Tibial nerve (tissue), 4 donors: ENCODE data around the gene TC2N. TPM values are rescaled to one million over a fixed set of nuclear protein-coding genes. Genes with fewer than 3 reads are reported as not detected.

Source experiments
- DNase-seq, 2 donors: peaks; one replicate each; pipeline ENCODE4 v3.0.0-alpha.2; 2019; ENCODE audit warnings: low spot score in 2 of 2
- H3K27ac ChIP-seq, 4 donors: fragments of 200-600 bp; sonication (generic) in 3 of 4; one replicate each; pipeline ENCODE4 v1.5.1; 2017 to 2019; ENCODE audit warnings: mild to moderate bottlenecking in 1 of 4
- H3K27me3 ChIP-seq, 2 donors: fragments of 200-600 bp; sonication (generic) in 1 of 2; one replicate each; pipeline versions ENCODE4 v1.5.1 to v1.6.0; 2017 to 2019
- H3K36me3 ChIP-seq, 3 donors: fragments of 200-600 bp; sonication (generic); one replicate each; pipeline ENCODE4 v1.5.1; 2018 to 2019
- H3K4me1 ChIP-seq, 4 donors: fragments of 200-600 bp; sonication (generic) in 3 of 4; one replicate each; pipeline ENCODE4 v1.5.1; 2017 to 2019
- H3K4me3 ChIP-seq, 4 donors: fragments of 200-600 bp; sonication (generic) in 3 of 4; one replicate each; pipeline ENCODE4 v1.5.1; 2017 to 2019; ENCODE audit warnings: mild to moderate bottlenecking in 1 of 4, moderate library complexity in 1 of 4
- H3K9me3 ChIP-seq, 4 donors: fragments of 200-600 bp; sonication (generic) in 3 of 4; one replicate each; pipeline ENCODE4 v1.5.1; 2017 to 2019
- EP300 ChIP-seq, 2 donors: sonication (generic); formaldehyde crosslinking; IDR thresholded peaks; one replicate each; pipeline ENCODE4 v1.6.1; 2017; ENCODE audit warnings: antibody characterized with exemption in 2 of 2, mild to moderate bottlenecking in 1 of 2
- POLR2A ChIP-seq, 2 donors: fragments of 450-650 bp; IDR thresholded peaks; one replicate each; pipeline ENCODE4 v1.6.1; 2017; ENCODE audit warnings: antibody characterized with exemption in 2 of 2, mild to moderate bottlenecking in 2 of 2, moderate library complexity in 2 of 2
- WGBS, 2 donors: methylation state at CpG; one replicate each; pipeline ENCODE4 v1.1.5; 2018; 5-methylcytosine and 5-hydroxymethylcytosine counted together
- total RNA-seq, 4 donors: library from RNA; depleted of rRNA; stranded (reverse); fragments of >200 nt; gene quantifications; one replicate each; pipeline ENCODE4 v1.1.0, GENCODE V29; 2016
- TF ChIP-seq, protein P1 (sequence below), 5 experiments: fragments of 200-600 bp in 3 of 5; fragments of 450-650 bp in 2 of 5; sonication (generic) in 3 of 5; IDR thresholded peaks; one replicate each; pipeline ENCODE4 v1.5.1; 2016 to 2019; ENCODE audit warnings: antibody characterized with exemption in 5 of 5, mild to moderate bottlenecking in 3 of 5, moderate library complexity in 2 of 5

Gene TC2N
- total RNA-seq, 4 donors from 2014 or later, result 23.4 to 35.2 (median 25.7) TPM

DNA sequence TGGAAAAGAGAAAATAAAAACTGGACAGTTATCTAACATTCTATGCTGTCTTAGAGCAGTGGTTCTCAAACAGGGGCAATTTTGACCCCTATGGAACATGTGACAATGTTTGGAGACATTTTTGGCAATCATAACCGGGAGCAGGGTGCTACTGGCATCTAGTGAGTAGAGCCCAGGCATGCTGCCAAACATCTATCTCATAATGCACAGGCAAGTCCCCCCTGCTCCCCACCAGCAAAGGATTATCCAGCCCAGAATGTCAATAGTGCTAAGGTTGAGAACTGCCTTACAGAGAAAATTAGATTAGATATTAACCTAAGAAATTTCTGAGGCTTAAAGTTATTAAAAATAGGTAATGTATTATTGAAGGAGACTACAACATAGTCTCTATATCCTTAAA, 112.5 kb downstream of the TC2N start:
- DNase-seq, result no peak
- TF ChIP-seq EP300 (IDR thresholded peaks at IDR 0.05) (no peak), POLR2A (IDR thresholded peaks at IDR 0.05) (no peak)
- TF ChIP-seq, protein P1, sequence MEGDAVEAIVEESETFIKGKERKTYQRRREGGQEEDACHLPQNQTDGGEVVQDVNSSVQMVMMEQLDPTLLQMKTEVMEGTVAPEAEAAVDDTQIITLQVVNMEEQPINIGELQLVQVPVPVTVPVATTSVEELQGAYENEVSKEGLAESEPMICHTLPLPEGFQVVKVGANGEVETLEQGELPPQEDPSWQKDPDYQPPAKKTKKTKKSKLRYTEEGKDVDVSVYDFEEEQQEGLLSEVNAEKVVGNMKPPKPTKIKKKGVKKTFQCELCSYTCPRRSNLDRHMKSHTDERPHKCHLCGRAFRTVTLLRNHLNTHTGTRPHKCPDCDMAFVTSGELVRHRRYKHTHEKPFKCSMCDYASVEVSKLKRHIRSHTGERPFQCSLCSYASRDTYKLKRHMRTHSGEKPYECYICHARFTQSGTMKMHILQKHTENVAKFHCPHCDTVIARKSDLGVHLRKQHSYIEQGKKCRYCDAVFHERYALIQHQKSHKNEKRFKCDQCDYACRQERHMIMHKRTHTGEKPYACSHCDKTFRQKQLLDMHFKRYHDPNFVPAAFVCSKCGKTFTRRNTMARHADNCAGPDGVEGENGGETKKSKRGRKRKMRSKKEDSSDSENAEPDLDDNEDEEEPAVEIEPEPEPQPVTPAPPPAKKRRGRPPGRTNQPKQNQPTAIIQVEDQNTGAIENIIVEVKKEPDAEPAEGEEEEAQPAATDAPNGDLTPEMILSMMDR (IDR thresholded peaks at IDR 0.05), result no peak

DNA sequence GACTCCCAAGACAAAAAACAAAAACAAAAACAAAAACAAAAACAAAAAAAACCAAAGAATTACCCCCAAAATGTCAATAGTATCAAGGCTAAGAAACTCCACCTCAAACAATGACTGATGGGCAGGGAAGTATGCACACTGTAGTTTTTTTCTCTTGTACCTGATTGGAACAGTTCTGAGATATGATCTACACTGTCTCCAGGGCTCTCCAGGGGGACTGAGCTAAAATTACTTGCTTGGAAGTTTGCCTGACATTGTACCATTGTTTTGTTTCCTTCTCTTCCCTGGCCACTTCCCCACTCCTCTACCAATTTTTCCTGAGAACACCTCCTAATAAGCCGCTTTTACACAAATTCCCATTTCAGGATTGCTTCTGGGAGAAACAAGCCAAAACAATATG, 113.2 kb downstream of the TC2N start:
- 82 to 88% methylated on average over 1 of the region's 1 CpG for WGBS, 2 donors

More for the DNA sequence above, 112.5 kb downstream of the TC2N start:
- H3K36me3 ChIP-seq, result no peaks in the 10 kb centered on the region
- peaks cover 0 to 8% (median 0%) of the 10 kb centered on the region in 4 donors for H3K9me3 ChIP-seq
- H3K27me3 ChIP-seq, result no peaks in the 10 kb centered on the region
- 14 to 17% methylated on average over 1 of the region's 1 CpG for WGBS, 2 donors
- no peaks in the 10 kb centered on the region for H3K4me1 ChIP-seq
- H3K27ac ChIP-seq, result no peak overlapping the region
- no peak overlapping the region for H3K4me3 ChIP-seq

DNA sequence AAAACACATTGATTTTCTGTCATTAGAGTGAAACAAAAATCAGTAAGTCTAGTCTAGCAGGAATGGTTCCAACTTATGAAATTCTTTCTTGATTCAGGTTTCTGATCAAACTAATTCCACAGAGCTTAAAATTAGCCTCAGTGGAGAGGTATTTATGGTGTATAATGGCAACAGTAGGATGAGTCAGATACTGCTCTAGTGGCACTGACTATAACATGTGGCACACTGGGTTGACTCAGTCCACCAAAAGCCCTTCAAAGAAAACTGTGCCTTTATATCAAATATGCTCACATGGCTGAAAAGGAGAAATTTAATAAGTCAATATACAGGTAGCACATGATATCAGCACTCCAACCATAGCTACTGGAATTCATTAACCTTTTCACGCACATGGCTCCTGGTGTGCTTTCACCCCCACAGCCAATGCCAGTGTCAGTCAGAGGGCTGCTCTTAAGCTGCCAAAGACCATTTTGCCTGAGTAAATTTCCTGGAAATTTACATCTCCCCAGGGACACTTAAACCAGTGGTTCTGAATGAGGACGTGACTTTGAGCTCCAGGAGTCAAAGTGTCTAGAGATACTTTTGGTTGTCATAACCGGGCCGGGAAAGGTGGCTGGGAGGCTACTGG, 113.7 kb downstream of the TC2N start:
- Histone ChIP-seq H3K4me1 (no peaks in the 10 kb centered on the region), H3K9me3 (no peaks in the 10 kb centered on the region), H3K4me3 (no peak overlapping the region), H3K27ac (no peak overlapping the region), H3K27me3 (no peaks in the 10 kb centered on the region), H3K36me3 (no peaks in the 10 kb centered on the region)
- TF ChIP-seq, protein P1 (IDR thresholded peaks at IDR 0.05), result no peak
- TF ChIP-seq POLR2A (IDR thresholded peaks at IDR 0.05) (no peak), EP300 (IDR thresholded peaks at IDR 0.05) (no peak)
- 54 to 62% methylated on average over 4 of the region's 4 CpGs for WGBS, 2 donors
- DNase-seq, result no peak

More for the DNA sequence above, 113.2 kb downstream of the TC2N start:
- Histone ChIP-seq H3K4me3 (no peak overlapping the region), H3K4me1 (no peaks in the 10 kb centered on the region), H3K27me3 (no peaks in the 10 kb centered on the region), H3K36me3 (no peaks in the 10 kb centered on the region), H3K27ac (no peak overlapping the region), H3K9me3 (peaks cover 0 to 1% (median 0%) of the 10 kb centered on the region in 4 donors)
- no peak for DNase-seq
- TF ChIP-seq, protein P1 (IDR thresholded peaks at IDR 0.05), result no peak
- TF ChIP-seq EP300 (IDR thresholded peaks at IDR 0.05) (no peak), POLR2A (IDR thresholded peaks at IDR 0.05) (no peak)

DNA sequence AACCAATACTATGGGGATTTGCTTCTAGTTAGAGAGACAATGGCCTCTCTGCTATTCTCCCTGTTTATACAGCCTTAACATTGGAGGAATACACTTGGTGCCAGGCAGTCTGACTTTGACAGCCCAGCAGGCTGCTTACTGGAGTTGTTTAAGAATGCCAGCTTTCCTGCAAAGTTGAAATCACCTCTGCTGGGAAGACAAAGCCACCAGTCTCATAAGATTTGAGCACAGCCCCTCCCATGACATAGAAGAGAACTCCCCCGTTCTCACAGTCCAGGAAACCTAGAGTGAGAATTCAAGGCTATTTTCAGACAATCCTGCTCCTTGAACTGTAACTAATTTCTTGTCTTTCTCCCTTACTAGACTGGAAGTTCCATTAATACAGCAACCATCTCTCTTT, 114.4 kb downstream of the TC2N start:
- DNase-seq, result no peak
- H3K27ac ChIP-seq, result no peak overlapping the region
- H3K27me3 ChIP-seq, result no peaks in the 10 kb centered on the region
- no peaks in the 10 kb centered on the region for H3K9me3 ChIP-seq
- 20 to 38% methylated on average over 1 of the region's 1 CpG for WGBS, 2 donors
- H3K4me3 ChIP-seq, result no peak overlapping the region
- no peaks in the 10 kb centered on the region for H3K36me3 ChIP-seq
- H3K4me1 ChIP-seq, result no peaks in the 10 kb centered on the region
- TF ChIP-seq, protein P1 (IDR thresholded peaks at IDR 0.05), result no peak

DNA sequence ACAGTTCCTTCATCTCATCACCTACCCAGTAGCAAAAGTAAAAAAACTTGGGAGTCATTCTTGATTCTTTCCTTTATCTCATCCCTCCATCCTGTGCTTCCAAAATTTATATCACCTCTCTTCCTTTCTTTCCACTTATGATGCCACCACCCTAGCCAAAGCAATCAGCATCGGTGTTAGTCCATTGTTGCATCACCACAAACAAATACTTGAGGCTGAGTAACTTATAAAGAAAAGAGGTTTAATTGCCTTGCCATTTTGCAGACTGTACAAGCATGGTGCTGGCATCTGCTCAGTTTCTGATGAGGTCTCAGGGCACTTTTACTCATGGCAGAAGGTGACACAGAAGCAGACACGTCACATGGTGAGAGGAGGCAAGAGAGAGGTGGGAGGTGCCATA, 115.6 kb downstream of the TC2N start:
- H3K27ac ChIP-seq, result no peak overlapping the region
- H3K4me3 ChIP-seq, result no peak overlapping the region
- no peaks in the 10 kb centered on the region for H3K27me3 ChIP-seq
- no peaks in the 10 kb centered on the region for H3K36me3 ChIP-seq
- H3K9me3 ChIP-seq, result no peaks in the 10 kb centered on the region
- no peak for TF ChIP-seq POLR2A (IDR thresholded peaks at IDR 0.05)
- no peak for TF ChIP-seq EP300 (IDR thresholded peaks at IDR 0.05)
- TF ChIP-seq, protein P1 (IDR thresholded peaks at IDR 0.05), result no peak
- no peak for DNase-seq
- 84 to 86% methylated on average over 2 of the region's 2 CpGs for WGBS, 2 donors
- H3K4me1 ChIP-seq, result no peaks in the 10 kb centered on the region
